ENCODE results near the gene HSD17B14. TPM values are rescaled to one million over a fixed set of nuclear protein-coding genes. Genes with fewer than 3 reads are reported as not detected.
"Not testable (repeated sequence)": the region's sequence is repeated elsewhere in the genome, so short reads cannot be mapped to it uniquely, and the experiment has no call there.

The HSD17B14 gene
- total RNA-seq, 6 experiments from 2014 or later = 3.5 to 78.0 (median 15.7) TPM

- Histone ChIP-seq H3K9me3 (no peaks in the 10 kb centered on the region), H3K27me3 (no peaks in the 10 kb centered on the region), H3K36me3 (peaks cover 0 to 5% (median 0%) of the 10 kb centered on the region in 4 donors), H3K4me3 (no peak overlapping the region), H3K27ac (no peak overlapping the region), H3K4me1 (peaks cover 0 to 16% (median 5%) of the 10 kb centered on the region in 4 donors)
- intact Hi-C loops (cut with DNase I) = no loop called here
- ATAC-seq = no peak
- WGBS (ENCODE audit: insufficient coverage, low coverage, low lambda C conversion rate, missing lambda C conversion rate) = 53% methylated on average over 3 of the region's 6 CpGs
- TF ChIP-seq CTCF (IDR thresholded peaks at IDR 0.05) (no peak), POLR2A (IDR thresholded peaks at IDR 0.05) (no peak)
- DNase-seq = no peak
These were observed 42.0 kb downstream of the HSD17B14 start for GRCh38 chr19:48794291-48794690.

GRCh38 chr19:48793271-48793670, 43.0 kb downstream of the HSD17B14 start:
- DNase-seq (no peak), ATAC-seq (no peak)
- H3K4me3 ChIP-seq = no peak overlapping the region
- no peaks in the 10 kb centered on the region for H3K27me3 ChIP-seq
- H3K4me1 ChIP-seq = peaks cover 0 to 16% (median 5%) of the 10 kb centered on the region in 4 donors
- H3K9me3 ChIP-seq = no peaks in the 10 kb centered on the region
- no peak overlapping the region for H3K27ac ChIP-seq
- TF ChIP-seq POLR2A (IDR thresholded peaks at IDR 0.05) = no peak
- TF ChIP-seq CTCF (IDR thresholded peaks at IDR 0.05) = no peak
- 73% methylated on average over 8 of the region's 8 CpGs for WGBS (ENCODE audit: insufficient coverage, low coverage, low lambda C conversion rate, missing lambda C conversion rate)
- H3K36me3 ChIP-seq = no peaks in the 10 kb centered on the region
- intact Hi-C loops (cut with DNase I) = no loop called here

- H3K27ac ChIP-seq, ATAC-seq: not testable (repeated sequence)
These were observed 49.0 kb downstream of the HSD17B14 start for GRCh38 chr19:48787331-48787730.

GRCh38 chr19:48786422-48786821, 49.9 kb downstream of the HSD17B14 start:
- H3K9me3 ChIP-seq; ATAC-seq; DNase-seq; intact Hi-C loops (cut with DNase I); H3K27me3 ChIP-seq; H3K27ac ChIP-seq; H3K4me3 ChIP-seq; H3K36me3 ChIP-seq: not testable (repeated sequence)
- WGBS (ENCODE audit: insufficient coverage, low coverage, low lambda C conversion rate, missing lambda C conversion rate) = 80% methylated on average over 7 of the region's 7 CpGs
- peaks cover 0 to 12% (median 5%) of the 10 kb centered on the region in 4 donors for H3K4me1 ChIP-seq

More at GRCh38 chr19:48787331-48787730, 49.0 kb downstream of the HSD17B14 start:
- H3K4me3 ChIP-seq; H3K9me3 ChIP-seq; H3K36me3 ChIP-seq; intact Hi-C loops (cut with DNase I); H3K27me3 ChIP-seq; DNase-seq; H3K4me1 ChIP-seq: not testable (repeated sequence)
- WGBS (ENCODE audit: insufficient coverage, low coverage, low lambda C conversion rate, missing lambda C conversion rate) = 83% methylated on average over 8 of the region's 9 CpGs

- Histone ChIP-seq H3K9me3 (no peaks in the 10 kb centered on the region), H3K27ac (no peak overlapping the region), H3K36me3 (no peaks in the 10 kb centered on the region), H3K27me3 (no peaks in the 10 kb centered on the region), H3K4me3 (no peak overlapping the region), H3K4me1 (peaks cover 0 to 17% (median 5%) of the 10 kb centered on the region in 4 donors)
- ATAC-seq = peak; percentile 41 to 65 (median 54)
- TF ChIP-seq POLR2A (IDR thresholded peaks at IDR 0.05) (no peak), CTCF (IDR thresholded peaks at IDR 0.05) (peak; percentile 45 to 64 (median 60))
- WGBS (ENCODE audit: insufficient coverage, low coverage, low lambda C conversion rate, missing lambda C conversion rate) = 29% methylated on average over 5 of the region's 5 CpGs
- no peak for DNase-seq
- intact Hi-C loops (cut with DNase I) = no loop called here
These were observed 51.8 kb downstream of the HSD17B14 start for GRCh38 chr19:48784527-48784926.

Measured in right lobe of liver (tissue), 6 donors.